HepG2 (cell line): Measurements from ENCODE around the gene EFS. TPM values are rescaled to one million over a fixed set of nuclear protein-coding genes. Genes with fewer than 3 reads are reported as not detected.

Experiments
- ARID3A ChIP-seq: IDR thresholded peaks from 2 replicates; pipeline ENCODE4 v1.6.1; 2012; ENCODE audit warnings: low read depth, low read length, improper control_type of control experiment
- CBX2 ChIP-seq, 2 experiments: fragments of 200-600 bp in 1 of 2; sonication (generic); formaldehyde crosslinking in 1 of 2; IDR thresholded peaks; 2 replicates each; pipeline versions ENCODE4 v1.7.0 to v1.8.1; 2018 to 2022; ENCODE audit warnings: low read depth in 2 of 2, low read length in 1 of 2, mild to moderate bottlenecking in 1 of 2, missing genetic modification reagents in 1 of 2
- CCAR2 ChIP-seq: fragments of 200-400 bp; formaldehyde crosslinking; optimal IDR thresholded peaks from 2 replicates; pipeline ENCODE3; 2018; ENCODE audit warnings: low read depth, mild to moderate bottlenecking, low read length, moderate library complexity
- CERS6 ChIP-seq: sonication (generic); formaldehyde crosslinking; IDR thresholded peaks from 2 replicates; pipeline ENCODE4 v1.5.0; 2020; ENCODE audit warnings: missing genetic modification reagents
- CTCF ChIP-seq: sonication (generic); formaldehyde crosslinking; IDR thresholded peaks from 2 replicates; pipeline ENCODE4 v1.5.0; 2020; ENCODE audit warnings: mild to moderate bottlenecking, missing genetic modification reagents, moderate library complexity
- DBP ChIP-seq: sonication (generic); formaldehyde crosslinking; IDR thresholded peaks from 2 replicates; pipeline ENCODE4 v1.4.0; 2020; ENCODE audit warnings: missing genetic modification reagents; ENCODE audit errors: not compliant biosample characterization
- FOXO1 ChIP-seq: sonication (generic); formaldehyde crosslinking; IDR thresholded peaks from 2 replicates; pipeline ENCODE4 v1.4.0; 2020; ENCODE audit warnings: missing genetic modification reagents
- FOXP1 ChIP-seq, 2 experiments: fragments of 450-650 bp in 1 of 2; IDR thresholded peaks; 2 replicates each; pipeline ENCODE4 v1.6.1; 2017 to 2018; ENCODE audit warnings: antibody characterized with exemption in 1 of 2
- GABPA ChIP-seq, 2 experiments: IDR thresholded peaks; 2 replicates each; pipeline ENCODE4 v1.6.1; 2011 to 2016; ENCODE audit warnings: low read depth in 2 of 2, low read length in 1 of 2, missing biosample characterization in 1 of 2, missing genetic modification characterization in 1 of 2
- MLXIP ChIP-seq: sonication (generic); formaldehyde crosslinking; IDR thresholded peaks from 2 replicates; pipeline ENCODE4 v1.9.0; 2021; ENCODE audit warnings: missing genetic modification reagents, borderline replicate concordance
- PCBP2 ChIP-seq: fragments of 200-400 bp; formaldehyde crosslinking; optimal IDR thresholded peaks from 2 replicates; pipeline ENCODE3; 2018; ENCODE audit warnings: low read length, low read depth; ENCODE audit not compliant: poor library complexity, severe bottlenecking
- ZNF121 ChIP-seq: sonication (generic); formaldehyde crosslinking; IDR thresholded peaks from 2 replicates; pipeline ENCODE4 v1.5.0; 2020; ENCODE audit warnings: mild to moderate bottlenecking, missing genetic modification reagents
- ZNF207 ChIP-seq: fragments of 450-650 bp; IDR thresholded peaks from 2 replicates; pipeline ENCODE4 v1.6.1; 2016; ENCODE audit warnings: antibody characterized with exemption, borderline replicate concordance
- ZNF235 ChIP-seq: sonication (generic); formaldehyde crosslinking; IDR thresholded peaks from 2 replicates; pipeline ENCODE4 v1.8.1; 2023; ENCODE audit warnings: mild to moderate bottlenecking, missing genetic modification reagents, borderline replicate concordance
- ZNF414 ChIP-seq: sonication (generic); formaldehyde crosslinking; IDR thresholded peaks from 2 replicates; pipeline ENCODE4 v1.5.0; 2020; ENCODE audit warnings: missing genetic modification reagents
- ZNF740 ChIP-seq: sonication (generic); formaldehyde crosslinking; IDR thresholded peaks from 2 replicates; pipeline ENCODE4 v1.4.0; 2020; ENCODE audit warnings: missing genetic modification reagents
- polyA plus RNA-seq, 8 experiments: library from polyadenylated mRNA; depleted of rRNA in 3 of 8; stranded (reverse) in 7 of 8; unstranded in 1 of 8; fragments of >200 nt; fragmentation: Illumina TruSeq in 4 of 8; extraction: Trizol in 4 of 8; gene quantifications; 2 replicates each; pipeline versions ENCODE4 v1.2.1 to v1.2.3, GENCODE V29; 2011 to 2016; ENCODE audit warnings: low read depth in 4 of 8, missing spikeins in 1 of 8, mixed read lengths in 1 of 8; ENCODE audit not compliant: insufficient read depth in 1 of 8
- total RNA-seq, 5 experiments: library from RNA; depleted of rRNA; stranded (reverse); fragments of >200 nt; fragmentation: Illumina TruSeq; extraction: Trizol; gene quantifications; 2 replicates each; pipeline ENCODE4 v1.2.3, GENCODE V29; 2016; ENCODE audit warnings: low read depth in 1 of 5

EFS gene
- total and polyA plus RNA-seq, 2 of the 13 experiments (the other 11 are each of a cell fraction or from before 2014, with no cell fraction given), result not detected

- TF ChIP-seq ZNF235 (CRISPR knock-in tag) (no peak), PCBP2 (no peak), ZNF740 (CRISPR knock-in tag) (no peak), CCAR2 (no peak), ZNF121 (CRISPR knock-in tag) (no peak), ZNF207 (no peak), CTCF (peak; percentile 28), FOXP1 (IDR thresholded peaks at IDR 0.05) (no peak), FOXP1 (CRISPR knock-in tag; IDR thresholded peaks at IDR 0.05) (no peak), CERS6 (CRISPR knock-in tag) (0 out of 2 replicates have a peak, but pooled peaks have one; percentile 16), ARID3A (no peak), FOXO1 (CRISPR knock-in tag) (peak; percentile 5; the same call in 1 of the 2 replicates), MLXIP (CRISPR knock-in tag) (no peak), GABPA (IDR thresholded peaks at IDR 0.05; ENCODE audit: low read depth, low read length) (no peak), GABPA (CRISPR knock-in tag; IDR thresholded peaks at IDR 0.05; ENCODE audit: low read depth) (no peak), DBP (CRISPR knock-in tag) (no peak), ZNF414 (CRISPR knock-in tag) (no peak), CBX2 (IDR thresholded peaks at IDR 0.05; ENCODE audit: low read depth, low read length) (no peak), CBX2 (CRISPR knock-in tag; IDR thresholded peaks at IDR 0.05; ENCODE audit: low read depth) (0 out of 2 replicates have a peak, but pooled peaks have one; percentile 27)
These were observed 13.1 kb downstream of the EFS start (continued) for GRCh38 chr14:23351681-23352505.
